CD4-positive, CD25-positive, alpha-beta regulatory T cell (primary cell): ENCODE data around the gene ADGRV1. TPM values are rescaled to one million over a fixed set of nuclear protein-coding genes. Genes with fewer than 3 reads are reported as not detected.

ENCODE experiments used
- ATAC-seq, 2 donors: fragments of 150-1000 bp; cut with Tn5 transposase; one replicate each; pipeline ENCODE4 v1.10.0; 2021; ENCODE audit warnings: low read depth in 2 of 2, moderate number of reproducible peaks in 2 of 2, moderate library complexity in 1 of 2
- DNase-seq, 3 donors: peaks; one replicate each; pipeline versions ENCODE4 v3.0.0 to v3.0.0-alpha.2; 2012 to 2022; ENCODE audit warnings: mixed read lengths in 1 of 3
- H3K27ac ChIP-seq: one replicate; pipeline ENCODE4 v1.7.0; 2013; ENCODE audit warnings: mild to moderate bottlenecking, low read length; ENCODE audit not compliant: insufficient read depth, poor library complexity, severe bottlenecking
- H3K27me3 ChIP-seq: one replicate; pipeline ENCODE4 v1.7.0; 2013; ENCODE audit warnings: low read length; ENCODE audit not compliant: control insufficient read depth, insufficient read depth
- H3K36me3 ChIP-seq: one replicate; pipeline ENCODE4 v1.7.0; 2013; ENCODE audit warnings: mild to moderate bottlenecking, low read length, moderate library complexity; ENCODE audit not compliant: control insufficient read depth, insufficient read depth
- H3K4me1 ChIP-seq: 2 replicates; pipeline ENCODE4 v1.7.0; 2013; ENCODE audit warnings: mild to moderate bottlenecking, low read length; ENCODE audit not compliant: insufficient read depth, control insufficient read depth, poor library complexity, severe bottlenecking
- H3K4me3 ChIP-seq: one replicate; pipeline ENCODE4 v1.7.0; 2013; ENCODE audit warnings: low read depth, mild to moderate bottlenecking, low read length, moderate library complexity
- H3K9me3 ChIP-seq, 2 experiments: 1 replicate in 1 of 2; 2 replicates in 1 of 2; pipeline ENCODE4 v1.7.0; 2013; ENCODE audit warnings: low read length in 2 of 2, mild to moderate bottlenecking in 1 of 2, moderate library complexity in 1 of 2; ENCODE audit not compliant: control insufficient read depth in 2 of 2
- H3K27ac Mint-ChIP-seq, 3 donors: one replicate each; pipeline ENCODE4 v1.8.0; 2020 to 2022; ENCODE audit warnings: mild to moderate bottlenecking in 3 of 3, mixed read lengths in 3 of 3, moderate library complexity in 2 of 3
- H3K27me3 Mint-ChIP-seq: one replicate; pipeline ENCODE4 v1.8.0; 2022; ENCODE audit warnings: mild to moderate bottlenecking, mixed read lengths
- H3K36me3 Mint-ChIP-seq: one replicate; pipeline ENCODE4 v1.8.0; 2020; ENCODE audit warnings: mixed read lengths
- H3K4me1 Mint-ChIP-seq, 4 donors: one replicate each; pipeline ENCODE4 v1.8.0; 2020 to 2022; ENCODE audit warnings: mixed read lengths in 4 of 4, mild to moderate bottlenecking in 1 of 4
- H3K4me3 Mint-ChIP-seq, 4 donors: one replicate each; pipeline ENCODE4 v1.8.0; 2020 to 2022; ENCODE audit warnings: mild to moderate bottlenecking in 4 of 4, mixed read lengths in 4 of 4, moderate library complexity in 3 of 4
- H3K9me3 Mint-ChIP-seq, 7 donors: one replicate each; pipeline ENCODE4 v1.8.0; 2020 to 2022; ENCODE audit warnings: mixed read lengths in 7 of 7, mild to moderate bottlenecking in 3 of 7, moderate library complexity in 2 of 7
- polyA plus RNA-seq, 4 donors: library from polyadenylated mRNA; unstranded; fragments of 300-500 nt; fragmentation: Illumina TruSeq; gene quantifications; one replicate each; pipeline ENCODE4 v1.2.3, GENCODE V29; 2021
- total RNA-seq: library from RNA; stranded (reverse); gene quantifications from one replicate; pipeline ENCODE4 v1.2.3, GENCODE V29; 2022

The ADGRV1 gene
- total and polyA plus RNA-seq, 5 donors from 2014 or later, result 0.42 to 0.52 TPM; not detected in 3

DNA sequence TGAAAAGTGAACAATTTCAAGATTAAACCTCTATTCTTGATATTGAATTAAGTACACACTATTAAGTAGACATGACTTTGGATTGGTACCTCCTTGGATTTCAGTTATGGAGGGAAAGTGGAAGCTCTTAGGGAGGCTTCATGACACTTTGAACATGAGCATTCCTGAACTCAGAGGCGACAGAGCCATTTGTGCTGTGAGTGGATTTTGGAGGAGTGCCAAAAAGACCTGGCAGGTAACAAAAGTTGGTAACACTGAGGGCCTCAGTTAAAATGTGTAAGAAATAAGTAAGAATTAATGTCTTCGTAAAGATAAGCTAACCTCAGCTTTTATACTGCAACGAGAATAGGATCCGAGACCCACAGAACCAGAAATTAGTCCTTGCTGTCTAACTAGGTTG, 467.9 kb downstream of the ADGRV1 start:
- no peaks in the 10 kb centered on the region for H3K36me3 ChIP-seq
- no peaks in the 10 kb centered on the region for H3K4me1 ChIP-seq
- DNase-seq (no peak), ATAC-seq (no peak)
- Mint-ChIP-seq H3K27ac (no peak overlapping the region), H3K36me3 (no peaks in the 10 kb centered on the region), H3K4me3 (no peak overlapping the region), H3K27me3 (peaks cover 6% of the 10 kb centered on the region), H3K9me3 (no peaks in the 10 kb centered on the region), H3K4me1 (no peaks in the 10 kb centered on the region)
- no peak overlapping the region for H3K27ac ChIP-seq
- H3K4me3 ChIP-seq, result no peak overlapping the region
- no peaks in the 10 kb centered on the region for H3K9me3 ChIP-seq
- H3K27me3 ChIP-seq, result no peaks in the 10 kb centered on the region

GRCh38 chr5:91027405-91028139, 469.0 kb downstream of the ADGRV1 start:
- DNase-seq (no peak), ATAC-seq (no peak)
- no peak overlapping the region for H3K4me3 Mint-ChIP-seq
- H3K27ac Mint-ChIP-seq, result no peak overlapping the region
- no peaks in the 10 kb centered on the region for H3K4me1 Mint-ChIP-seq
- H3K27me3 Mint-ChIP-seq, result peaks cover 6% of the 10 kb centered on the region
- Histone ChIP-seq H3K27ac (no peak overlapping the region), H3K36me3 (no peaks in the 10 kb centered on the region), H3K9me3 (no peaks in the 10 kb centered on the region), H3K4me3 (no peak overlapping the region), H3K4me1 (no peaks in the 10 kb centered on the region), H3K27me3 (no peaks in the 10 kb centered on the region)
- H3K9me3 Mint-ChIP-seq, result no peaks in the 10 kb centered on the region
- no peaks in the 10 kb centered on the region for H3K36me3 Mint-ChIP-seq

DNA sequence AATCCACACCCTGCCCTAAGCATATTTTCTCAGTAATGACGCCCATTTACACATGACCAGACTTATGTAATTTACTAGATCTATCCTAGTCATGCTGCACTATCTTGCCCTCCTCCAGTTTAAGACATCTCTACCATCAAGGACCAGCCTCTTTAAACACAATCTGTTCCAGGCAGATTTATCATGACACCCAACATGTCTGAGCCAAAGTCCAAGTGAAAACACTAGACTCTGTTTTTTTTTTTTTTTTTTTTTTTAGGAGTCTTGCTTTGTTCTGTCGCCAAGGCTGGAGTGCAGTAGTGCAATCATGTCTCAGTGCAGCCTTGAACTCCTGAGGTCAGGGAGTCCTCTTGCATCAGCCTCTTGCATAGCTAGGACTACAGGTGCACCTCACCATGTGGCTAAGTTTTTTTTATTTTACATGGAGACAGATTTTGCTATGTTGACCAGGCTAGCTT, 469.9 kb downstream of the ADGRV1 start:
- DNase-seq (no peak), ATAC-seq (no peak)
- Histone ChIP-seq H3K27ac (no peak overlapping the region), H3K4me3 (no peak overlapping the region), H3K27me3 (no peaks in the 10 kb centered on the region), H3K9me3 (no peaks in the 10 kb centered on the region), H3K36me3 (no peaks in the 10 kb centered on the region), H3K4me1 (no peaks in the 10 kb centered on the region)
- Mint-ChIP-seq H3K27ac (no peak overlapping the region), H3K27me3 (peaks cover 6% of the 10 kb centered on the region), H3K4me1 (no peaks in the 10 kb centered on the region), H3K9me3 (no peaks in the 10 kb centered on the region), H3K36me3 (no peaks in the 10 kb centered on the region), H3K4me3 (no peak overlapping the region)

DNA sequence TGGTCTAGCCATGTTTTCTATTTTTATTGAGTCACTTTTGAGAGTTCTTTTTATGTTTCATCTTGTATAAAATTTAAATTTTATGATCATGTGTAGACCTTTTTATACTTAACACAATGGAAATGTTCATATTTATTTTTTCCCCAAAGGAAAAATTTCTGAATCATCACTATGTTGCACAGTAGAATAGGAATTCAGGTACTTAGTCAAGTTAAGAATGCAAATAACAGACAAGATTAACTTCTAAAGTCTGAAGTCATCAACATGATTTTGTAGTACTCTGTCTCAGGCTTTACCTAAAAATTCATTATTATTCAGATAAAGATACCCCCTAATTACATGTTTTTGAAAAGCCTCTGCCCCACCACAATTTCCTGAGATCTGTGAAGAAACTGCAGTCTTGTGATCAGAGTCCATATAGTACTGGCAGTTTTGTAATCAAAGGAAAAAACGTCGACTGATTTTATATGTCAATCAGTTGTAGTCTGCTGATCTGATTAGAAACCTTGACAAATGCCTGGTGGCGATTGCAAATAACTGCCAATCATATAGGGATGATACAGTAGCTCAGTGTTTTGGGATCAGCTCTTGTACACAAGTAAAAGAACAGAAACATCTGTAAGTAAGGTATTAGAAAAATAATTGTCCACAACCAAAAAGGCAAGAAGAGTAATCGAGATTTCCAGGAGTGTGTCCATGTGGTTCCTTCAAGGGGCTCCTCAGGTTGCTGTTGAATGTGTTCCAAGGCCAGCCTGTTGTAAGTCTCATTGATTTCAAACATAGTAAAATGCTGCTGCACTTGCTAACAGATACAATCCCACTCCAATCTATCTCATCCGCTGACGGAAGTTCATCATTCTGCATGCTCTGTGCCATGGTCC, 472.2 kb downstream of the ADGRV1 start:
- H3K27ac Mint-ChIP-seq, result no peak overlapping the region
- ATAC-seq (no peak), DNase-seq (no peak)
- no peaks in the 10 kb centered on the region for H3K4me1 Mint-ChIP-seq
- H3K4me3 Mint-ChIP-seq, result no peak overlapping the region
- no peak overlapping the region for H3K27ac ChIP-seq
- no peaks in the 10 kb centered on the region for H3K36me3 Mint-ChIP-seq
- H3K9me3 Mint-ChIP-seq, result no peaks in the 10 kb centered on the region
- H3K4me3 ChIP-seq, result no peak overlapping the region
- H3K27me3 ChIP-seq, result peaks cover 3% of the 10 kb centered on the region
- H3K4me1 ChIP-seq, result no peaks in the 10 kb centered on the region
- H3K27me3 Mint-ChIP-seq, result peaks cover 6% of the 10 kb centered on the region
- no peaks in the 10 kb centered on the region for H3K9me3 ChIP-seq
- H3K36me3 ChIP-seq, result no peaks in the 10 kb centered on the region

GRCh38 chr5:91031402-91031752, 472.8 kb downstream of the ADGRV1 start:
- Mint-ChIP-seq H3K4me3 (no peak overlapping the region), H3K36me3 (no peaks in the 10 kb centered on the region), H3K4me1 (no peaks in the 10 kb centered on the region), H3K9me3 (no peaks in the 10 kb centered on the region), H3K27me3 (peaks cover 6% of the 10 kb centered on the region), H3K27ac (no peak overlapping the region)
- Histone ChIP-seq H3K4me3 (no peak overlapping the region), H3K27me3 (peaks cover 3% of the 10 kb centered on the region), H3K4me1 (no peaks in the 10 kb centered on the region), H3K27ac (no peak overlapping the region), H3K36me3 (no peaks in the 10 kb centered on the region), H3K9me3 (no peaks in the 10 kb centered on the region)
- DNase-seq (no peak), ATAC-seq (no peak)

- ATAC-seq, result no peak
- no peaks in the 10 kb centered on the region for H3K36me3 ChIP-seq
- H3K4me1 ChIP-seq, result no peaks in the 10 kb centered on the region
- no peak for DNase-seq
- Mint-ChIP-seq H3K27me3 (peaks cover 6% of the 10 kb centered on the region), H3K9me3 (no peaks in the 10 kb centered on the region), H3K4me3 (no peak overlapping the region), H3K4me1 (no peaks in the 10 kb centered on the region), H3K27ac (no peak overlapping the region), H3K36me3 (no peaks in the 10 kb centered on the region)
- no peak overlapping the region for H3K27ac ChIP-seq
- no peaks in the 10 kb centered on the region for H3K9me3 ChIP-seq
- no peak overlapping the region for H3K4me3 ChIP-seq
- H3K27me3 ChIP-seq, result peaks cover 3% of the 10 kb centered on the region
Measured at GRCh38 chr5:91032125-91032524, 473.5 kb downstream of the ADGRV1 start.

DNA sequence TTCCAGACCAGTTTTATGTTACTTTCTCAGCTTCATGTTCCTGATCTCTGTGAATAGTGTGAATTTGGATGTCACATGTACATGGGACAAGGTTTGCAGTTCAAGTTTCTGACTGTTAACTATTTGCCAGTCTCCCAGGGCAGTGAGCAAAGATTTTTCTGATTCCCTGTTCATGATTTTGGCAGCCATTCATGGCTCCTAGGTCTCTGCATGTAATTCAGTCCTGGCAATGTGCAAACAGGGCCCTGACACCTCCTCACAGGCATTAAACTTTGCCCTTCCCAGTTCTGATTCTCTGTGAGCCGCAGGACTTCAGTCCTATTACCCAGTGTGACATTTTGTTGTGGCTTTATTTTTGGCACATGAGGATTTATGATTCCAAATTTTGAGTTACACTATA, 474.8 kb downstream of the ADGRV1 start:
- no peak for ATAC-seq
- Mint-ChIP-seq H3K4me1 (no peaks in the 10 kb centered on the region), H3K36me3 (no peaks in the 10 kb centered on the region)

More for the DNA sequence above, 474.8 kb downstream of the ADGRV1 start:
- H3K4me3 Mint-ChIP-seq, result no peak overlapping the region
- no peaks in the 10 kb centered on the region for H3K9me3 Mint-ChIP-seq
- Histone ChIP-seq H3K27ac (no peak overlapping the region), H3K4me3 (no peak overlapping the region), H3K4me1 (no peaks in the 10 kb centered on the region), H3K27me3 (peaks cover 3% of the 10 kb centered on the region), H3K9me3 (no peaks in the 10 kb centered on the region), H3K36me3 (no peaks in the 10 kb centered on the region)
- H3K27me3 Mint-ChIP-seq, result peaks cover 6% of the 10 kb centered on the region
- no peak overlapping the region for H3K27ac Mint-ChIP-seq
- no peak for DNase-seq
